Adrenal gland (tissue), 19 donors: ENCODE data around the gene USP31. TPM values are rescaled to one million over a fixed set of nuclear protein-coding genes. Genes with fewer than 3 reads are reported as not detected.
A peak's percentile ranks its signal among the peaks of the same experiment; 100 is the strongest.

ENCODE experiments used
- DNase-seq, 7 donors: peaks; one replicate each; pipeline ENCODE4 v3.0.0-alpha.2; 2019 to 2020
- H3K27ac ChIP-seq, 5 donors: fragments of 200-600 bp; sonication (generic) in 4 of 5; 1 replicate in 3 of 5; 2 replicates in 2 of 5; pipeline versions ENCODE4 v1.5.1 to v1.8.0; 2016 to 2020; ENCODE audit warnings: mild to moderate bottlenecking in 1 of 5
- H3K27me3 ChIP-seq: fragments of 200-600 bp; 2 replicates; pipeline ENCODE4 v1.8.0; 2021
- H3K36me3 ChIP-seq, 2 donors: fragments of 200-600 bp; replicated peaks in 1 of 2; 1 replicate in 1 of 2; 2 replicates in 1 of 2; pipeline versions ENCODE4 v1.5.1 to v1.8.0; 2018 to 2022
- H3K4me1 ChIP-seq, 2 donors: fragments of 200-600 bp; replicated peaks in 1 of 2; 1 replicate in 1 of 2; 2 replicates in 1 of 2; pipeline versions ENCODE4 v1.5.1 to v1.8.0; 2018 to 2021
- H3K4me3 ChIP-seq, 4 donors: fragments of 200-600 bp; sonication (generic) in 3 of 4; one replicate each; pipeline ENCODE4 v1.5.1; 2016 to 2018
- H3K9me3 ChIP-seq, 3 donors: fragments of 200-600 bp; sonication (generic) in 1 of 3; replicated peaks in 1 of 3; 1 replicate in 2 of 3; 2 replicates in 1 of 3; pipeline versions ENCODE4 v1.5.1 to v1.8.0; 2016 to 2021
- POLR2A ChIP-seq, 2 donors: fragments of 450-650 bp; IDR thresholded peaks; one replicate each; pipeline ENCODE4 v1.6.1; 2017; ENCODE audit warnings: antibody characterized with exemption in 2 of 2, mild to moderate bottlenecking in 2 of 2, moderate library complexity in 1 of 2
- WGBS, 4 donors: extraction: QIAGEN DNeasy Blood & Tissue Kit in 2 of 4; methylation state at CpG; one replicate each; pipeline versions ENCODE4 v1.1.5 to v1.1.7; 2013 to 2017; 5-methylcytosine and 5-hydroxymethylcytosine counted together
- intact Hi-C, 2 donors: fragments of 100-400 bp; cut with DNase I; formaldehyde crosslinking; loops; one replicate each; pipeline versions ENCODE4 v1.14.1 to v1.15.0; 2022 to 2023
- long read RNA-seq, 10 donors: library from polyadenylated mRNA in 3 of 10; unstranded in 2 of 10; stranded (forward) in 1 of 10; transcript quantifications; one replicate each; pipeline ENCODE4 v2.0.0 and lab custom pipeline, GENCODE V29; 2021 to 2026
- polyA plus RNA-seq, 3 donors: library from polyadenylated mRNA; stranded (reverse); fragments of 200-250 nt in 2 of 3; fragments of 350-450 nt in 1 of 3; fragmentation: Illumina TruSeq in 1 of 3; extraction: RNeasy Lipid Tissue Mini Kit (QIAGEN cat#74804) in 1 of 3; gene quantifications; one replicate each; pipeline ENCODE4 v1.2.3, GENCODE V29; 2013 to 2014
- total RNA-seq, 9 donors: library from RNA; depleted of rRNA in 4 of 9; stranded (reverse); fragments of >200 nt in 4 of 9; fragments of 120-200 nt in 1 of 9; fragmentation: NEBNext Ultra II Directional in 1 of 9; extraction: Animal tissue kit (Norgen Biotek cat#: 25700) in 1 of 9; gene quantifications; one replicate each; pipeline versions ENCODE4 v1.1.0 to v1.2.4, GENCODE V29; 2013 to 2023
- TF ChIP-seq, protein P1 (sequence below), 6 experiments: fragments of 450-650 bp in 4 of 6; fragments of 200-600 bp in 2 of 6; sonication (generic) in 1 of 6; IDR thresholded peaks; 1 replicate in 5 of 6; 2 replicates in 1 of 6; pipeline versions ENCODE4 v1.5.1 to v1.8.0; 2016 to 2021; ENCODE audit warnings: antibody characterized with exemption in 6 of 6, mild to moderate bottlenecking in 2 of 6, moderate library complexity in 1 of 6
- donor health status: healthy with polysubstance abuse.
- donor health status: Bipolar disorder and iron deficiency.
- donor health status: DM: yes; HTN: yes; CAD: no.
- donor health status: DM: no; HTN: no; CAD: no.
- donor health status: DM: no; HTN: no; CAD: no.
- donor health status: DM: yes; HTN: yes; CAD: no.

USP31 gene, protein sequence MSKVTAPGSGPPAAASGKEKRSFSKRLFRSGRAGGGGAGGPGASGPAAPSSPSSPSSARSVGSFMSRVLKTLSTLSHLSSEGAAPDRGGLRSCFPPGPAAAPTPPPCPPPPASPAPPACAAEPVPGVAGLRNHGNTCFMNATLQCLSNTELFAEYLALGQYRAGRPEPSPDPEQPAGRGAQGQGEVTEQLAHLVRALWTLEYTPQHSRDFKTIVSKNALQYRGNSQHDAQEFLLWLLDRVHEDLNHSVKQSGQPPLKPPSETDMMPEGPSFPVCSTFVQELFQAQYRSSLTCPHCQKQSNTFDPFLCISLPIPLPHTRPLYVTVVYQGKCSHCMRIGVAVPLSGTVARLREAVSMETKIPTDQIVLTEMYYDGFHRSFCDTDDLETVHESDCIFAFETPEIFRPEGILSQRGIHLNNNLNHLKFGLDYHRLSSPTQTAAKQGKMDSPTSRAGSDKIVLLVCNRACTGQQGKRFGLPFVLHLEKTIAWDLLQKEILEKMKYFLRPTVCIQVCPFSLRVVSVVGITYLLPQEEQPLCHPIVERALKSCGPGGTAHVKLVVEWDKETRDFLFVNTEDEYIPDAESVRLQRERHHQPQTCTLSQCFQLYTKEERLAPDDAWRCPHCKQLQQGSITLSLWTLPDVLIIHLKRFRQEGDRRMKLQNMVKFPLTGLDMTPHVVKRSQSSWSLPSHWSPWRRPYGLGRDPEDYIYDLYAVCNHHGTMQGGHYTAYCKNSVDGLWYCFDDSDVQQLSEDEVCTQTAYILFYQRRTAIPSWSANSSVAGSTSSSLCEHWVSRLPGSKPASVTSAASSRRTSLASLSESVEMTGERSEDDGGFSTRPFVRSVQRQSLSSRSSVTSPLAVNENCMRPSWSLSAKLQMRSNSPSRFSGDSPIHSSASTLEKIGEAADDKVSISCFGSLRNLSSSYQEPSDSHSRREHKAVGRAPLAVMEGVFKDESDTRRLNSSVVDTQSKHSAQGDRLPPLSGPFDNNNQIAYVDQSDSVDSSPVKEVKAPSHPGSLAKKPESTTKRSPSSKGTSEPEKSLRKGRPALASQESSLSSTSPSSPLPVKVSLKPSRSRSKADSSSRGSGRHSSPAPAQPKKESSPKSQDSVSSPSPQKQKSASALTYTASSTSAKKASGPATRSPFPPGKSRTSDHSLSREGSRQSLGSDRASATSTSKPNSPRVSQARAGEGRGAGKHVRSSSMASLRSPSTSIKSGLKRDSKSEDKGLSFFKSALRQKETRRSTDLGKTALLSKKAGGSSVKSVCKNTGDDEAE (N-terminal part only)
- total RNA-seq (10 to 100 TPM in 3 of 9 donors, 1 to 10 TPM in 6; 6.8 to 19.3 (median 9.4) TPM), polyA plus RNA-seq (1 to 10 TPM; 2.5 to 6.6 (median 4.8) TPM)
- long read RNA-seq, donor 1 = 0 reads
- long read RNA-seq, donor 2 = 0 reads
- long read RNA-seq, donor 3 = 0 reads
- long read RNA-seq, donor 4 = 0 reads
- long read RNA-seq, donor 5, full-length matches to known transcripts = 1 of 10 reads
- long read RNA-seq, donor 5, partial matches to known transcripts = 7 of 10 reads
- long read RNA-seq, donor 5, other reads (novel, unspliced or antisense) = 2 of 10 reads
- long read RNA-seq, donor 6, partial matches to known transcripts = 0 of 1 reads
- long read RNA-seq, donor 6, other reads (novel, unspliced or antisense) = 1 of 1 reads
- long read RNA-seq, donor 7 = 0 reads
- long read RNA-seq, donor 8, full-length matches to known transcripts = 2 of 2 reads
- long read RNA-seq, donor 8, partial matches to known transcripts = 0 of 2 reads
- long read RNA-seq, donor 8, other reads (novel, unspliced or antisense) = 0 of 2 reads
- long read RNA-seq, donor 9 = 0 reads
- long read RNA-seq, donor 10 = 0 reads

GRCh38 chr16:23149267-23149992 is at the start of gene USP31:
TSS of gene USP31 (minus strand) at chr16:23149452. CDS start at chr16:23149270, 182 bp downstream.
- Histone ChIP-seq H3K4me1 (peaks cover 15 to 28% of the 10 kb centered on the region in 2 donors), H3K27me3 (no peaks in the 10 kb centered on the region), H3K9me3 (no peaks in the 10 kb centered on the region), H3K4me3 (peak within 1 kb of the TSS; percentile 20 to 89 (median 55)), H3K36me3 (no peaks in the 10 kb centered on the region), H3K27ac (peak within 1 kb of the TSS in 3 of 5 donors; percentile 64 to 91 (median 67))
- peak in 1 of 2 donors; percentile 33 for TF ChIP-seq POLR2A (IDR thresholded peaks at IDR 0.05)
- TF ChIP-seq, protein P1, sequence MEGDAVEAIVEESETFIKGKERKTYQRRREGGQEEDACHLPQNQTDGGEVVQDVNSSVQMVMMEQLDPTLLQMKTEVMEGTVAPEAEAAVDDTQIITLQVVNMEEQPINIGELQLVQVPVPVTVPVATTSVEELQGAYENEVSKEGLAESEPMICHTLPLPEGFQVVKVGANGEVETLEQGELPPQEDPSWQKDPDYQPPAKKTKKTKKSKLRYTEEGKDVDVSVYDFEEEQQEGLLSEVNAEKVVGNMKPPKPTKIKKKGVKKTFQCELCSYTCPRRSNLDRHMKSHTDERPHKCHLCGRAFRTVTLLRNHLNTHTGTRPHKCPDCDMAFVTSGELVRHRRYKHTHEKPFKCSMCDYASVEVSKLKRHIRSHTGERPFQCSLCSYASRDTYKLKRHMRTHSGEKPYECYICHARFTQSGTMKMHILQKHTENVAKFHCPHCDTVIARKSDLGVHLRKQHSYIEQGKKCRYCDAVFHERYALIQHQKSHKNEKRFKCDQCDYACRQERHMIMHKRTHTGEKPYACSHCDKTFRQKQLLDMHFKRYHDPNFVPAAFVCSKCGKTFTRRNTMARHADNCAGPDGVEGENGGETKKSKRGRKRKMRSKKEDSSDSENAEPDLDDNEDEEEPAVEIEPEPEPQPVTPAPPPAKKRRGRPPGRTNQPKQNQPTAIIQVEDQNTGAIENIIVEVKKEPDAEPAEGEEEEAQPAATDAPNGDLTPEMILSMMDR (IDR thresholded peaks at IDR 0.05) = no peak
- WGBS, 4 donors = 0 to 2% (median 1%) methylated on average over 8 to 75 of the region's 75 CpGs
- DNase-seq = peak; percentile 95 to 98 (median 96)
- intact Hi-C loops = loop anchor here in 1 of 2 donors (10.0 kb wide), 1 partner anchor 65 kb away; no protein-coding TSS in a partner anchor

- Histone ChIP-seq H3K9me3 (no peaks in the 10 kb centered on the region), H3K36me3 (no peaks in the 10 kb centered on the region), H3K4me3 (no peak overlapping the region), H3K27ac (no peak overlapping the region), H3K27me3 (peaks cover 5% of the 10 kb centered on the region), H3K4me1 (peaks cover 0 to 17% of the 10 kb centered on the region in 2 donors)
- 59 to 68% (median 62%) methylated on average over 5 of the region's 5 CpGs for WGBS, 4 donors
- TF ChIP-seq, protein P1 (IDR thresholded peaks at IDR 0.05) = no peak
- no peak for TF ChIP-seq POLR2A (IDR thresholded peaks at IDR 0.05)
- intact Hi-C loops = no loop called here
- no peak for DNase-seq
Measured at GRCh38 chr16:23196539-23196938, 47.3 kb upstream of the USP31 start.

DNA sequence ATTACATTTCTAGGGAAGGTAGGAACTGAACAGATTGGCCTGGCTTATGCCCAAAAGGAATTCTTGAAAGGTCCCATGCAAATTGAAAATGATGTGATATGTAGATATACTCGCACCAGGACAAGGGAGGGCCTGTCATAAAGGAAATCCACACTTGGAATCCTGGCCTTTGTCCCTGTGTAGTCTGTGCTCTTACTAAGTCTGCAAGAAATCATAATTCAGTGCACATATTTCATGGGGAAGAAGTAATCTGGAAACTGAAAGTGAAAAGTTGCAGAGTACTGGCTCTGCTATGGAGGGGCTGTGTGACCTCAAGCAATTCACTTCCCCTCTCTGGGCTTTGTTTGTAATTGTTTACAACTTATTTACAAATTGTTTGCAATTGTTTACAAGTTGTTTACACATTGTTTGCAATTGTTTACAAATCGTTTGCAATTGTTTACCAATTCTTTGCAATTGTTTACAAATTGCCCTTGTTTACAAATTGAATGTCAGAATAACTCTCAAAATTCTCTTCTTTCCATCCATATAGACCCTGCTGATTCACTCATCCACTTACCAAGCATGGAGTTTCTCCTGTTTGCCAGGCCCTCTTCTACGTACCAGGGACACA is 46.2 kb upstream of the USP31 start:
- no peak for TF ChIP-seq POLR2A (IDR thresholded peaks at IDR 0.05)
- TF ChIP-seq, protein P1 (IDR thresholded peaks at IDR 0.05) = no peak
- WGBS, 4 donors = 48 to 66% (median 53%) methylated on average over 3 of the region's 3 CpGs
- Histone ChIP-seq H3K36me3 (no peaks in the 10 kb centered on the region), H3K9me3 (no peaks in the 10 kb centered on the region), H3K27ac (peak overlapping the region in 1 of 5 donors; percentile 45), H3K4me1 (peaks cover 0 to 17% of the 10 kb centered on the region in 2 donors), H3K4me3 (no peak overlapping the region), H3K27me3 (peaks cover 3% of the 10 kb centered on the region)
- intact Hi-C loops = no loop called here
- no peak for DNase-seq
